Measurements from ENCODE around the gene RAD51B.

The RAD51B gene

DNA sequence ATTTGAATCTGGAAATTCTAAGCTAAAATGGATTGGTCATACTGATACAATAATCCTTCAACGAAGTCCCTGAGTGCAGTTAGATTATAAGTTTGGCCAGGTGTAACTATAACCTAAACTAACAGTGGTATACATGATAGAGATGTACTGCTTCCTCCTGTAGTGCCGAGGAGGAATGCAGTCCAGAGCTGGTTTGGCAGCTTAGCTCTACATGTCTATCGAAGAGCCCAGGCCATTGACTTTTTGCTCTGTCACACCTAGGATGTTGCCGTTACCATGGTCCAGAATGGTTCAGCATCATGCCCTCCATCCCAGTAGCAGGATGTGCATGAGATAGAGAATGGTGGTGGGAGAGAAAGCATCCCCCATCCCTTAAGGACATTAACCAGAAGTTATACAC lies 655.2 kb downstream of the RAD51B start:
- TF ChIP-seq ZFX (IDR thresholded peaks at IDR 0.05): no peak
- TF ChIP-seq, protein P1, sequence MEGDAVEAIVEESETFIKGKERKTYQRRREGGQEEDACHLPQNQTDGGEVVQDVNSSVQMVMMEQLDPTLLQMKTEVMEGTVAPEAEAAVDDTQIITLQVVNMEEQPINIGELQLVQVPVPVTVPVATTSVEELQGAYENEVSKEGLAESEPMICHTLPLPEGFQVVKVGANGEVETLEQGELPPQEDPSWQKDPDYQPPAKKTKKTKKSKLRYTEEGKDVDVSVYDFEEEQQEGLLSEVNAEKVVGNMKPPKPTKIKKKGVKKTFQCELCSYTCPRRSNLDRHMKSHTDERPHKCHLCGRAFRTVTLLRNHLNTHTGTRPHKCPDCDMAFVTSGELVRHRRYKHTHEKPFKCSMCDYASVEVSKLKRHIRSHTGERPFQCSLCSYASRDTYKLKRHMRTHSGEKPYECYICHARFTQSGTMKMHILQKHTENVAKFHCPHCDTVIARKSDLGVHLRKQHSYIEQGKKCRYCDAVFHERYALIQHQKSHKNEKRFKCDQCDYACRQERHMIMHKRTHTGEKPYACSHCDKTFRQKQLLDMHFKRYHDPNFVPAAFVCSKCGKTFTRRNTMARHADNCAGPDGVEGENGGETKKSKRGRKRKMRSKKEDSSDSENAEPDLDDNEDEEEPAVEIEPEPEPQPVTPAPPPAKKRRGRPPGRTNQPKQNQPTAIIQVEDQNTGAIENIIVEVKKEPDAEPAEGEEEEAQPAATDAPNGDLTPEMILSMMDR (conservative IDR thresholded peaks at IDR 0.05): no peak
- no peak overlapping the region for H3K27ac ChIP-seq

DNA sequence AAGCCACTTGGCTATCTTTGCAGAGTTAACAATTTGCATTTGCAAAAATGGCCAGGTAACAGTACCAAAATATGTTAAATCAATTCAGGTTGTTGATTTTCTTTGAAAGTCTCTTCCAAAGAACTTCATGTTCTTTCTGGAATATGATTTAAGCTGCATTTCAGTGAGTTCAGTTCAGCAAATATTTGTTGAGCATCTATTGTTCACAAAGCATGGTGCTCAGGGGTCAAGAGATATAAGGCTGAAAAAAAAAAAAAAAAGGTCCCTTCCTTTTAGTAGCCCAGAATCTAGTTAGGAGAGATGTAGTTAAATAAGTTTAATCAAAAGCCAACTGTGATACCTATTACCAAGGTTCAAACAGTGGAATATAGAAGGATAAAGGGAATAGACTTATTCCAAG lies 656.2 kb downstream of the RAD51B start:
- H3K27ac ChIP-seq: no peak overlapping the region

DNA sequence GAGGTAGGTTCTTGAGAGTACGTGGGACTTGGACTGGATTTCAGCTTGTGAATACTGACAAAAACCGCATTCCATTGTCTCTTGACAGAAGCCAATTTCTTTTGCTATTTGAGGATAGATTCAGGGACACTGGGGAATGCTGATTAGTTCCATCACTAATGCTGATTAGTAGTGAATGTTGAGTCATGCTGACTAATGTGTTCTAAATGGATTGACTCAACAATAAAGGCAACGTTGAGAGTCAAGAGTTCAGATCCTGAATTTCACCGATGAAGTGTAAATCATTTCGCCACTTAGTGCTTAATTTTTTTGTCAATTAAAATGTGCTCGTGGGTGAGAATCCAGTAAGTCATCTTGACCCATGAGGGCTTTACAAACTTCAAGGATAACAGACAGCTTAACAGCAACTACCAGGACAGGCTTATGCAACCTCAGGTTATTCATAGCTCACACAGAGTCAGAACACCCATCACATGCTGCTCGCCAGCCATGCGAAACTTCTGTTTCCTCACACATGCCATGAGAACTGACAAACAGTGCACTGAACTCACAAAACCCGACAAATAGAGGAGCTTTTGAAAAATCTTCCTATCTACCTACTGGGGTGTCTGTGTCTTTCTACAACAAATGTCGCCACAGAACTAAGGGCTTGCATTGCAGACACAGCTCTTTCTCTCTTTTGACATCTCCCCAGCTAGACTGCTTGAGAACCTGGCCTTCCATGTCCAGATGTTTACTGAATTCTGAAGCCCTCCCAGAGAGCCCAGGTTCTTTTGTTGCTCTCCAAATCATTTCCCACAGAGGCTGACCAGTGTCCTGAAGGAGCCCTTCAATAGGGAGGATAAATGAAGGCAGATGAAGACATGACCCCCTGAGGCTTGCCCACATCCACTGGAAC lies 656.9 kb downstream of the RAD51B start:
- no peak overlapping the region for H3K27ac ChIP-seq
- no peak for TF ChIP-seq ZFX (IDR thresholded peaks at IDR 0.05)
- TF ChIP-seq, protein P1 (conservative IDR thresholded peaks at IDR 0.05): no peak

More for the DNA sequence above, 656.2 kb downstream of the RAD51B start:
- no peak for TF ChIP-seq ZFX (IDR thresholded peaks at IDR 0.05)
- TF ChIP-seq, protein P1 (conservative IDR thresholded peaks at IDR 0.05): no peak

DNA sequence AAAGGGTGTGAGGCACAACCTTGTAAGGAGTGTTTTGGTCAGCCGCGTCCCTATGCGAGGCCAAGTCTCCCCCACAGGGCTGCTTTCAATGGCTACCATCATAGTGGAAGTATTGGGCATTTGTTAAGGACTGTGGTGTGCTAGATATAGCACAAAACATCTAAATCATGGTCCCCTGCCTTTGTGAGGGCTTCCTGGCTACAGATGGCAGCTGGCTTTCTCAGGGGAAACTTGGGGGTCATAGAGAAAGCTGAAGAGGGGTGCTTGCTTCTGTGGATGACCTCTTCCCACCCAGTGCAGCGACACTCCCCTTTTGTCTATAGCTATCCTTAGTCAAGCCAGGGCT lies 657.5 kb downstream of the RAD51B start:
- TF ChIP-seq ZFX (IDR thresholded peaks at IDR 0.05): no peak
- TF ChIP-seq, protein P1 (conservative IDR thresholded peaks at IDR 0.05): no peak
- no peak overlapping the region for H3K27ac ChIP-seq

DNA sequence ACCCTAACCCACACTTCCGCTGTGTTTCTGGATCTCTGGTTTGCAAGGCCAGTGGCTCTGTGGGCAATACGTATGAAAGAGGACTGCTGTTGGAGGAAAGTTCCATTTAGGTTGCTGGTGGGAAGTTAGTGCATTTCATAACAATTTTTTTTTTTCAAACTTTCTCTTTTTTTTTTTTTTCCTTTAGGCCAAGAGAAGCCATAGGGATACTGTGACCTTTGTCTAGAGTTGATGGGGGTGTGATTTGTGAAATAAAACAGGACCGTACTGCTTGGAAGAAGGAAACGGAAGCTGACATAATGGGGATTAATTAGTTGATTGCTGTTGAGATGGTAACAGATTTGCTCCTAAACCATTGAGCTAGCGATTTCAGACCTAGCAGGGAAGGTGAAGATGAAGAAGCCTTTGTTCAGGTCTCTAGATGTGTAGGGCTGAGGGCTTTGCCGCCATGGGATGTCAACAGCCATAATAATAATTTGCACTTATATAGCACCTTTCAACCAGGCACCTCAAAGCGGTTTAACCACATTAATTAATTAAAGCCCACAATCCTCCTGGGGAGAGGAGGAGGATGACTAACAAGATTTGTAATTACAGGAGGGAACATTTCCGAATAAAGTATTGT lies 658.0 kb downstream of the RAD51B start:
- TF ChIP-seq, protein P1 (conservative IDR thresholded peaks at IDR 0.05): no peak
- no peak for TF ChIP-seq ZFX (IDR thresholded peaks at IDR 0.05)
- no peak overlapping the region for H3K27ac ChIP-seq

DNA sequence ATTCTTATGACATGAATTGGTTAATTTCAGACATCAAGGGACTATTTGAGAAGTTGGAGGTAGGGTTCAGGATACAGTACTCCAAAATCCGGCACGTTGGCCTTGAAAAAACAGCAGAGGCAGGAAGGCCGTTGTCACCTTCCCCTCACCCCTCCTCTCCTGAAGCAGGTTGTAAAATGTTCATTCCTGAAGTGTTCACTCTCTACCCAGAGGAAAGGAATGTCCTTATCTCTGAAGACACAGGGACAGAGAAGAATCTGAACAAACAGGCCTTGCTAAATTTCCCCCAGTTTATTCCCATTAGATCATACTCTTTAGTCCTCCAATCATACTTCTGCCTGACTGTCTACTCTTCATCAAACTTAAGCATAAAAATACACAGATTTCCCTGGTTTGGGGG lies 659.7 kb downstream of the RAD51B start:
- H3K27ac ChIP-seq: no peak overlapping the region
- TF ChIP-seq, protein P1 (conservative IDR thresholded peaks at IDR 0.05): no peak
- TF ChIP-seq ZFX (IDR thresholded peaks at IDR 0.05): no peak

DNA sequence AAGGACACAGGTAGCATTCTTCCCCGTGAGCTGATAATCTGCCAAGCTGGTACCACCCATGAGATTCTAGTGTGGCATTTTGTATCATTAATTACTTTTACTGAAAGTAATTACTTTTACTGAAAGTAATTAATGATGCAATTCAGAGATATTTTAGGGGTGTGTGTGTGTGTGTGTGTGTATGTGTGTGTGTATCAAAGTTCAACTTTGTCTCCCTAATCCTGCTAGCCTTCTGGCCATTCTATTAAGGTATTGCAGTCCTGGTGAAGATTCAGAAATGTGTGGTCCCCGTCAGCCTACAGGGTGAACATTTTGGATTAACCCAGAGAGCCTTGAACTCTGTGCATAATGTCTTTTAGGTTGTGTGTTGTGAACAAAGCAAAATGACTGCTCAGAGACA lies 662.4 kb downstream of the RAD51B start:
- H3K27ac ChIP-seq: no peak overlapping the region
- TF ChIP-seq ZFX (IDR thresholded peaks at IDR 0.05): no peak
- TF ChIP-seq, protein P1 (conservative IDR thresholded peaks at IDR 0.05): no peak

Data from C4-2B (cell line).